ENCODE results near the gene MTX1. TPM values are rescaled to one million over a fixed set of nuclear protein-coding genes. Genes with fewer than 3 reads are reported as not detected.

Gene MTX1
- polyA plus RNA-seq, 2 of the 4 experiments (the other 2 are of a cell fraction) = 53.4 to 67.1 TPM

GRCh38 chr1:155166051-155166470 lies 42.4 kb upstream of the MTX1 start:
- 0 out of 3 replicates have a peak, but pooled peaks cover 4% of the 10 kb centered on the region for H3K4me1 ChIP-seq
- DNase-seq (ENCODE audit: low read depth in 1 of 2, low spot score in 1 of 2) (no peak), ATAC-seq (no peak), FAIRE-seq (no peak)
- no peak overlapping the region for H3K4me3 ChIP-seq
- POLR2A ChIA-PET = interaction anchor here (0.6 kb wide), 1 partner anchor 362 kb away, joined by 3 read pairs; no protein-coding TSS in a partner anchor
- no peak overlapping the region for H3K4me2 ChIP-seq
- no peaks in the 10 kb centered on the region for H3K9me3 ChIP-seq
- TF ChIP-seq NR3C1 (IDR thresholded peaks at IDR 0.05) (no peak), REST (IDR thresholded peaks at IDR 0.05) (no peak), CHD4 (IDR thresholded peaks at IDR 0.05; ENCODE audit: borderline replicate concordance) (no peak), E2F6 (IDR thresholded peaks at IDR 0.05; ENCODE audit: borderline replicate concordance, low read depth) (no peak), ESRRA (IDR thresholded peaks at IDR 0.05; ENCODE audit: borderline replicate concordance, low read length) (no peak), KDM5A (IDR thresholded peaks at IDR 0.05) (no peak), MAFK (IDR thresholded peaks at IDR 0.05; ENCODE audit: partially characterized antibody) (no peak), HDAC2 (IDR thresholded peaks at IDR 0.05) (no peak), CTCF (IDR thresholded peaks at IDR 0.05) (no peak), MYC (IDR thresholded peaks at IDR 0.05; ENCODE audit: borderline replicate concordance, low read length) (no peak), CHD2 (IDR thresholded peaks at IDR 0.05; ENCODE audit: low read length, partially characterized antibody) (no peak), CEBPB (IDR thresholded peaks at IDR 0.05) (no peak), USF2 (IDR thresholded peaks at IDR 0.05) (no peak), RCOR1 (IDR thresholded peaks at IDR 0.05; ENCODE audit: low read depth, low read length) (no peak)
- no peak overlapping the region for H3K27ac ChIP-seq
- 95% methylated on average over 7 of the region's 8 CpGs for WGBS (ENCODE audit: missing lambda C conversion rate)
- CTCF ChIA-PET = interaction anchor here (1.0 to 15.2 kb wide), 12 partner anchors 11 to 105 kb away, joined by 3 to 384 read pairs (median 62); partner anchors contain the start of genes EFNA1 and SLC50A1

GRCh38 chr1:155166471-155167165 lies 41.9 kb upstream of the MTX1 start:
- Histone ChIP-seq H3K4me2 (no peak overlapping the region; the same call in 2 of the 3 replicates), H3K4me1 (peaks cover 4% of the 10 kb centered on the region; the same call in 1 of the 3 replicates), H3K4me3 (no peak overlapping the region), H3K27ac (no peak overlapping the region), H3K9me3 (no peaks in the 10 kb centered on the region)
- no peak for FAIRE-seq
- ChIA-PET POLR2A (interaction anchor here (1.5 kb wide), 2 partner anchors 75 to 82 kb away, joined by 5 to 6 read pairs; no protein-coding TSS in a partner anchor), CTCF (interaction anchor here (1.0 to 15.2 kb wide), 18 partner anchors 11 to 150 kb away, joined by 3 to 384 read pairs (median 22); partner anchors contain the start of genes EFNA1, EFNA3 and SLC50A1)
- no peak for DNase-seq (ENCODE audit: low read depth in 1 of 2, low spot score in 1 of 2)
- ATAC-seq = no peak; a peak in 1 of 6 replicates
- TF ChIP-seq NFE2L2 (conservative IDR thresholded peaks at IDR 0.05; ENCODE audit: low read length) (no peak), PHF8 (IDR thresholded peaks at IDR 0.05; ENCODE audit: borderline replicate concordance, low read depth) (no peak)
- 85% methylated on average over 19 of the region's 27 CpGs for WGBS (ENCODE audit: missing lambda C conversion rate)
